HEK293 (cell line): Measurements from ENCODE around the gene MTFP1.

Experiments used
- CTCF ChIA-PET: fragments of 350-600 bp; formaldehyde crosslinking; extraction: SDS; loops from one replicate; lab custom pipeline; 2021; ENCODE audit warnings: antibody characterized with exemption; lab: Yijun Ruan, JAX
- POLR2A ChIA-PET: fragments of 300-600 bp; formaldehyde crosslinking; extraction: SDS; loops from one replicate; lab custom pipeline; 2020; ENCODE audit warnings: antibody characterized with exemption, inconsistent platforms; lab: Yijun Ruan, JAX
- H3K27ac ChIP-seq: fragments of 200-500 bp; sonication (Bioruptor generic); 2 replicates; pipeline ENCODE4 v1.5.1; 2014; ENCODE audit warnings: low read depth, low read length, control low read depth, inconsistent platforms; ENCODE audit errors: extremely low read depth
- H3K36me3 ChIP-seq, 2 experiments: fragments of 200-500 bp in 1 of 2; sonication (Bioruptor generic) in 1 of 2; 1 replicate in 1 of 2; 2 replicates in 1 of 2; pipeline ENCODE4 v1.5.1; 2014 to 2017; ENCODE audit warnings: inconsistent platforms in 2 of 2, low read length in 2 of 2; ENCODE audit not compliant: control insufficient read depth in 2 of 2, insufficient read depth in 1 of 2
- H3K4me1 ChIP-seq: fragments of 200-500 bp; sonication (Bioruptor generic); 2 replicates; pipeline ENCODE4 v1.5.1; 2014; ENCODE audit warnings: mild to moderate bottlenecking, low read length, inconsistent platforms; ENCODE audit not compliant: control insufficient read depth, insufficient read depth
- H3K4me3 ChIP-seq: 2 replicates; pipeline ENCODE4 v1.5.1; 2011; ENCODE audit warnings: low read depth, mild to moderate bottlenecking, control low read depth, low read length, moderate library complexity
- H3K9me3 ChIP-seq: fragments of 200-500 bp; sonication (Bioruptor generic); 2 replicates; pipeline ENCODE4 v1.5.1; 2014; ENCODE audit warnings: low read depth, low read length, inconsistent platforms; ENCODE audit not compliant: control insufficient read depth, insufficient read depth
- BCL11A ChIP-seq: fragments of 450-650 bp; formaldehyde crosslinking; IDR thresholded peaks from 2 replicates; pipeline ENCODE4 v1.5.1; 2016; ENCODE audit warnings: low read depth, missing biosample characterization, missing genetic modification characterization
- BCL11B ChIP-seq: fragments of 450-650 bp; formaldehyde crosslinking; IDR thresholded peaks from 2 replicates; pipeline ENCODE4 v1.5.1; 2016; ENCODE audit warnings: low read depth, missing biosample characterization, missing genetic modification characterization
- GLIS1 ChIP-seq: fragments of 450-650 bp; formaldehyde crosslinking; IDR thresholded peaks from 2 replicates; pipeline ENCODE4 v1.5.1; 2016; ENCODE audit warnings: missing biosample characterization, missing genetic modification characterization
- HOXC10 ChIP-seq: sonication (generic); formaldehyde crosslinking; IDR thresholded peaks from 2 replicates; pipeline ENCODE4 v1.8.1; 2023; ENCODE audit warnings: mild to moderate bottlenecking, missing genetic modification reagents
- KLF1 ChIP-seq: fragments of 450-650 bp; formaldehyde crosslinking; IDR thresholded peaks from 2 replicates; pipeline ENCODE4 v1.5.1; 2016; ENCODE audit warnings: missing biosample characterization, missing genetic modification characterization
- ZBTB17 ChIP-seq: fragments of 450-650 bp; formaldehyde crosslinking; IDR thresholded peaks from 2 replicates; pipeline ENCODE4 v1.5.1; 2016; ENCODE audit warnings: missing biosample characterization, missing genetic modification characterization
- ZBTB20 ChIP-seq: fragments of 450-650 bp; formaldehyde crosslinking; IDR thresholded peaks from 2 replicates; pipeline ENCODE4 v1.5.1; 2016; ENCODE audit warnings: missing biosample characterization, missing genetic modification characterization
- ZBTB21 ChIP-seq: fragments of 450-650 bp; formaldehyde crosslinking; IDR thresholded peaks from 2 replicates; pipeline ENCODE4 v1.5.1; 2017; ENCODE audit warnings: missing biosample characterization, missing genetic modification characterization
- ZBTB48 ChIP-seq: fragments of 450-650 bp; formaldehyde crosslinking; IDR thresholded peaks from 2 replicates; pipeline ENCODE4 v1.5.1; 2016; ENCODE audit warnings: missing biosample characterization, missing genetic modification characterization
- ZBTB8A ChIP-seq: fragments of 450-650 bp; formaldehyde crosslinking; IDR thresholded peaks from 2 replicates; pipeline ENCODE4 v1.5.1; 2016; ENCODE audit warnings: missing biosample characterization, missing genetic modification characterization
- ZFP69B ChIP-seq: fragments of 450-650 bp; formaldehyde crosslinking; IDR thresholded peaks from 2 replicates; pipeline ENCODE4 v1.5.1; 2016; ENCODE audit warnings: missing biosample characterization, missing genetic modification characterization
- ZIC2 ChIP-seq: fragments of 450-650 bp; formaldehyde crosslinking; IDR thresholded peaks from 2 replicates; pipeline ENCODE4 v1.5.1; 2016; ENCODE audit warnings: missing biosample characterization, missing genetic modification characterization
- ZNF132 ChIP-seq: fragments of 450-650 bp; formaldehyde crosslinking; IDR thresholded peaks from 2 replicates; pipeline ENCODE4 v1.5.1; 2017; ENCODE audit warnings: missing biosample characterization, missing genetic modification characterization, borderline replicate concordance
- ZNF214 ChIP-seq: fragments of 450-650 bp; formaldehyde crosslinking; IDR thresholded peaks from 2 replicates; pipeline ENCODE4 v1.5.1; 2017; ENCODE audit warnings: missing biosample characterization, mild to moderate bottlenecking, missing genetic modification characterization, borderline replicate concordance
- ZNF23 ChIP-seq: fragments of 450-650 bp; formaldehyde crosslinking; IDR thresholded peaks from 2 replicates; pipeline ENCODE4 v1.5.1; 2016; ENCODE audit warnings: missing biosample characterization, missing genetic modification characterization, borderline replicate concordance
- ZNF335 ChIP-seq: fragments of 450-650 bp; formaldehyde crosslinking; conservative IDR thresholded peaks from 2 replicates; pipeline ENCODE4 v1.5.1; 2016; ENCODE audit warnings: missing biosample characterization, missing genetic modification characterization
- ZNF366 ChIP-seq: fragments of 450-650 bp; formaldehyde crosslinking; conservative IDR thresholded peaks from 2 replicates; pipeline ENCODE4 v1.5.1; 2016; ENCODE audit warnings: missing biosample characterization, missing genetic modification characterization
- ZNF555 ChIP-seq: fragments of 450-650 bp; formaldehyde crosslinking; conservative IDR thresholded peaks from 2 replicates; pipeline ENCODE4 v1.5.1; 2017; ENCODE audit warnings: missing biosample characterization, mild to moderate bottlenecking, missing genetic modification characterization, inconsistent platforms
- ZNF600 ChIP-seq: fragments of 450-650 bp; formaldehyde crosslinking; IDR thresholded peaks from 2 replicates; pipeline ENCODE4 v1.5.1; 2016; ENCODE audit warnings: missing biosample characterization, missing genetic modification characterization
- ZNF664 ChIP-seq: fragments of 450-650 bp; formaldehyde crosslinking; IDR thresholded peaks from 2 replicates; pipeline ENCODE4 v1.5.1; 2016; ENCODE audit warnings: missing biosample characterization, missing genetic modification characterization
- ZNF670 ChIP-seq: fragments of 450-650 bp; formaldehyde crosslinking; IDR thresholded peaks from 2 replicates; pipeline ENCODE4 v1.5.1; 2016; ENCODE audit warnings: missing biosample characterization, missing genetic modification characterization, low read depth
- ZSCAN5A ChIP-seq: fragments of 450-650 bp; formaldehyde crosslinking; IDR thresholded peaks from 2 replicates; pipeline ENCODE4 v1.5.1; 2016; ENCODE audit warnings: missing biosample characterization, missing genetic modification characterization
- TF ChIP-seq, protein P1 (sequence below): fragments of 450-650 bp; formaldehyde crosslinking; IDR thresholded peaks from 2 replicates; pipeline ENCODE4 v1.5.1; 2016; ENCODE audit warnings: missing biosample characterization, missing genetic modification characterization
- TF ChIP-seq, protein P2 (sequence below): fragments of 450-650 bp; formaldehyde crosslinking; IDR thresholded peaks from 2 replicates; pipeline ENCODE4 v1.5.1; 2016; ENCODE audit warnings: missing biosample characterization, missing genetic modification characterization
- TF ChIP-seq, protein P3 (sequence below): fragments of 450-650 bp; formaldehyde crosslinking; IDR thresholded peaks from 2 replicates; pipeline ENCODE4 v1.5.1; 2016; ENCODE audit warnings: missing biosample characterization, missing genetic modification characterization

Gene MTFP1

GRCh38 chr22:30425616-30426387 lies at the start of gene MTFP1 (continued):
- peak; percentile 100 for TF ChIP-seq ZBTB48
- TF ChIP-seq KLF1 = no peak
- TF ChIP-seq ZNF600 (tag by site-specific recombination) = 0 out of 2 replicates have a peak, but pooled peaks have one; percentile 27
- peak; percentile 94 for TF ChIP-seq ZBTB20 (tag by site-specific recombination)
- no peak for TF ChIP-seq ZNF664
- 0 out of 2 replicates have a peak, but pooled peaks have one; percentile 35 for TF ChIP-seq ZSCAN5A (tag by site-specific recombination)
- peak; percentile 55 for TF ChIP-seq ZIC2 (tag by site-specific recombination)
- TF ChIP-seq ZNF670 (tag by site-specific recombination) = no peak
- peak; percentile 5; the same call in 1 of the 2 replicates for TF ChIP-seq GLIS1
- TF ChIP-seq, protein P1, sequence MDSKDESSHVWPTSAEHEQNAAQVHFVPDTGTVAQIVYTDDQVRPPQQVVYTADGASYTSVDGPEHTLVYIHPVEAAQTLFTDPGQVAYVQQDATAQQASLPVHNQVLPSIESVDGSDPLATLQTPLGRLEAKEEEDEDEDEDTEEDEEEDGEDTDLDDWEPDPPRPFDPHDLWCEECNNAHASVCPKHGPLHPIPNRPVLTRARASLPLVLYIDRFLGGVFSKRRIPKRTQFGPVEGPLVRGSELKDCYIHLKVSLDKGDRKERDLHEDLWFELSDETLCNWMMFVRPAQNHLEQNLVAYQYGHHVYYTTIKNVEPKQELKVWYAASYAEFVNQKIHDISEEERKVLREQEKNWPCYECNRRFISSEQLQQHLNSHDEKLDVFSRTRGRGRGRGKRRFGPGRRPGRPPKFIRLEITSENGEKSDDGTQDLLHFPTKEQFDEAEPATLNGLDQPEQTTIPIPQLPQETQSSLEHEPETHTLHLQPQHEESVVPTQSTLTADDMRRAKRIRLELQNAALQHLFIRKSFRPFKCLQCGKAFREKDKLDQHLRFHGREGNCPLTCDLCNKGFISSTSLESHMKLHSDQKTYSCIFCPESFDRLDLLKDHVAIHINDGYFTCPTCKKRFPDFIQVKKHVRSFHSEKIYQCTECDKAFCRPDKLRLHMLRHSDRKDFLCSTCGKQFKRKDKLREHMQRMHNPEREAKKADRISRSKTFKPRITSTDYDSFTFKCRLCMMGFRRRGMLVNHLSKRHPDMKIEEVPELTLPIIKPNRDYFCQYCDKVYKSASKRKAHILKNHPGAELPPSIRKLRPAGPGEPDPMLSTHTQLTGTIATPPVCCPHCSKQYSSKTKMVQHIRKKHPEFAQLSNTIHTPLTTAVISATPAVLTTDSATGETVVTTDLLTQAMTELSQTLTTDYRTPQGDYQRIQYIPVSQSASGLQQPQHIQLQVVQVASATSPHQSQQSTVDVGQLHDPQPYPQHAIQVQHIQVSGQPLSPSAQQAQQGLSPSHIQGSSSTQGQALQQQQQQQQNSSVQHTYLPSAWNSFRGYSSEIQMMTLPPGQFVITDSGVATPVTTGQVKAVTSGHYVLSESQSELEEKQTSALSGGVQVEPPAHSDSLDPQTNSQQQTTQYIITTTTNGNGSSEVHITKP (tag by site-specific recombination) = peak; percentile 76
- TF ChIP-seq ZFP69B (tag by site-specific recombination) = peak; percentile 43; the same call in 1 of the 2 replicates
- peak; percentile 94 for TF ChIP-seq ZNF335 (tag by site-specific recombination)
- no peak for TF ChIP-seq ZNF132
- peak; percentile 46; the same call in 1 of the 2 replicates for TF ChIP-seq BCL11A (tag by site-specific recombination)
- TF ChIP-seq ZNF214 (tag by site-specific recombination) = no peak
- peak; percentile 48; the same call in 1 of the 2 replicates for TF ChIP-seq ZBTB8A (tag by site-specific recombination)
- TF ChIP-seq ZBTB17 (tag by site-specific recombination) = peak; percentile 79

DNA sequence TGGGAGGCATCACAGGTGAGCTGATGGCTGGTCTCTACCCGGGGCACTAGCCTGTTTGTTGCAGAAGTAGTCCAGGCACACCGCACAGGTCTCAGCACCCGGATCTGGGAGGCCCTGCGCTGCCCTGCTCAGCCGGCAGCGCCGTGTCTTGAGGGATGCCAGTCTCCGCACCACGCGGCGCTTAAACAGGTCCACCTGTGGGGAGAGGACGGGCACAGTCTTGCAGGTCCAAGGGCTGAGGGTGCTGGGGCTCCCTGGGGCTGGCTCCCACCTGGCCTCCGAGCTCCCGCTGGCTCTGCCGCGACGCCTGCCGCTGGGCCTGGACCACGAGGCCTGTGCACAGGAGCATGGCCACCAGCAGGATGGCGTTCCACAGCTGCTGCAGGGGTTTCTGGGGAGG lies 45.6 kb upstream of the MTFP1 start:
- no peak overlapping the region for H3K27ac ChIP-seq
- no peak overlapping the region for H3K4me3 ChIP-seq
- no peaks in the 10 kb centered on the region for H3K9me3 ChIP-seq
- H3K4me1 ChIP-seq = no peaks in the 10 kb centered on the region
- ChIA-PET CTCF (interaction anchor here (0.7 kb wide), 1 partner anchor 33 kb away, joined by 3 read pairs; no protein-coding TSS in a partner anchor), POLR2A (interaction anchor here (1.3 kb wide), 1 partner anchor 10 kb away, joined by 3 read pairs; no protein-coding TSS in a partner anchor)
- H3K36me3 ChIP-seq = peaks cover 0 to 84% of the 10 kb centered on the region in 2 experiments; a peak in 2 of 3 replicates
- TF ChIP-seq ZNF23 (tag by site-specific recombination) (no peak), ZNF555 (tag by site-specific recombination) (no peak), ZIC2 (tag by site-specific recombination) (no peak), HOXC10 (CRISPR knock-in tag) (no peak), BCL11B (tag by site-specific recombination) (no peak), ZNF366 (tag by site-specific recombination) (no peak), ZBTB21 (tag by site-specific recombination) (no peak)
- TF ChIP-seq, protein P2, sequence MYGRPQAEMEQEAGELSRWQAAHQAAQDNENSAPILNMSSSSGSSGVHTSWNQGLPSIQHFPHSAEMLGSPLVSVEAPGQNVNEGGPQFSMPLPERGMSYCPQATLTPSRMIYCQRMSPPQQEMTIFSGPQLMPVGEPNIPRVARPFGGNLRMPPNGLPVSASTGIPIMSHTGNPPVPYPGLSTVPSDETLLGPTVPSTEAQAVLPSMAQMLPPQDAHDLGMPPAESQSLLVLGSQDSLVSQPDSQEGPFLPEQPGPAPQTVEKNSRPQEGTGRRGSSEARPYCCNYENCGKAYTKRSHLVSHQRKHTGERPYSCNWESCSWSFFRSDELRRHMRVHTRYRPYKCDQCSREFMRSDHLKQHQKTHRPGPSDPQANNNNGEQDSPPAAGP (tag by site-specific recombination) = no peak
- TF ChIP-seq, protein P3, sequence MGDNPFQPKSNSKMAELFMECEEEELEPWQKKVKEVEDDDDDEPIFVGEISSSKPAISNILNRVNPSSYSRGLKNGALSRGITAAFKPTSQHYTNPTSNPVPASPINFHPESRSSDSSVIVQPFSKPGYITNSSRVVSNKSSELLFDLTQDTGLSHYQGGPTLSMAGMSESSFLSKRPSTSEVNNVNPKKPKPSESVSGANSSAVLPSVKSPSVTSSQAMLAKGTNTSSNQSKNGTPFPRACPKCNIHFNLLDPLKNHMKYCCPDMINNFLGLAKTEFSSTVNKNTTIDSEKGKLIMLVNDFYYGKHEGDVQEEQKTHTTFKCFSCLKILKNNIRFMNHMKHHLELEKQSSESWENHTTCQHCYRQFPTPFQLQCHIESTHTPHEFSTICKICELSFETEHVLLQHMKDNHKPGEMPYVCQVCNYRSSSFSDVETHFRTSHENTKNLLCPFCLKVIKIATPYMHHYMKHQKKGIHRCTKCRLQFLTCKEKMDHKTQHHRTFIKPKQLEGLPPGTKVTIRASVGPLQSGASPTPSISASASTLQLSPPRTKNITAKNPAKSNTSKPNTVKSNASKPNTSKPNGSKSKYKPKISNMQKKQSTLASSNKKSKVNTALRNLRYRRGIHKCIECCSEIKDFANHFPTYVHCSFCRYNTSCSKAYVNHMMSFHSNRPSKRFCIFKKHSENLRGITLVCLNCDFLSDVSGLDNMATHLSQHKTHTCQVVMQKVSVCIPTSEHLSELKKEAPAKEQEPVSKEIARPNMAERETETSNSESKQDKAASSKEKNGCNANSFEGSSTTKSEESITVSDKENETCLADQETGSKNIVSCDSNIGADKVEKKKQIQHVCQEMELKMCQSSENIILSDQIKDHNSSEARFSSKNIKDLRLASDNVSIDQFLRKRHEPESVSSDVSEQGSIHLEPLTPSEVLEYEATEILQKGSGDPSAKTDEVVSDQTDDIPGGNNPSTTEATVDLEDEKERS (tag by site-specific recombination) = no peak
